Peyer's patch (tissue), 4 donors: ENCODE results near the gene BCKDHA.

Source experiments
- POLR2A ChIP-seq, 2 donors: fragments of 450-650 bp; IDR thresholded peaks; one replicate each; pipeline ENCODE4 v1.5.1; 2017; ENCODE audit warnings: antibody characterized with exemption in 2 of 2, mild to moderate bottlenecking in 2 of 2, moderate library complexity in 2 of 2
- TF ChIP-seq, protein P1 (sequence below), 6 experiments: fragments of 450-650 bp in 4 of 6; fragments of 200-600 bp in 2 of 6; sonication (generic) in 1 of 6; IDR thresholded peaks; one replicate each; pipeline ENCODE4 v1.5.1; 2017 to 2019; ENCODE audit warnings: antibody characterized with exemption in 6 of 6, mild to moderate bottlenecking in 3 of 6, moderate library complexity in 1 of 6

- TF ChIP-seq, protein P1, sequence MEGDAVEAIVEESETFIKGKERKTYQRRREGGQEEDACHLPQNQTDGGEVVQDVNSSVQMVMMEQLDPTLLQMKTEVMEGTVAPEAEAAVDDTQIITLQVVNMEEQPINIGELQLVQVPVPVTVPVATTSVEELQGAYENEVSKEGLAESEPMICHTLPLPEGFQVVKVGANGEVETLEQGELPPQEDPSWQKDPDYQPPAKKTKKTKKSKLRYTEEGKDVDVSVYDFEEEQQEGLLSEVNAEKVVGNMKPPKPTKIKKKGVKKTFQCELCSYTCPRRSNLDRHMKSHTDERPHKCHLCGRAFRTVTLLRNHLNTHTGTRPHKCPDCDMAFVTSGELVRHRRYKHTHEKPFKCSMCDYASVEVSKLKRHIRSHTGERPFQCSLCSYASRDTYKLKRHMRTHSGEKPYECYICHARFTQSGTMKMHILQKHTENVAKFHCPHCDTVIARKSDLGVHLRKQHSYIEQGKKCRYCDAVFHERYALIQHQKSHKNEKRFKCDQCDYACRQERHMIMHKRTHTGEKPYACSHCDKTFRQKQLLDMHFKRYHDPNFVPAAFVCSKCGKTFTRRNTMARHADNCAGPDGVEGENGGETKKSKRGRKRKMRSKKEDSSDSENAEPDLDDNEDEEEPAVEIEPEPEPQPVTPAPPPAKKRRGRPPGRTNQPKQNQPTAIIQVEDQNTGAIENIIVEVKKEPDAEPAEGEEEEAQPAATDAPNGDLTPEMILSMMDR (IDR thresholded peaks at IDR 0.05), result no peak
- TF ChIP-seq POLR2A (IDR thresholded peaks at IDR 0.05), result no peak
Observed at GRCh38 chr19:41376998-41377365, 20.6 kb upstream of the BCKDHA start.
